Brain microvascular endothelial cell (primary cell): ENCODE measurements around the gene LRRC74A.

Experiments
- DNase-seq: peaks from one replicate; pipeline ENCODE4 v3.0.0-alpha.2; 2020
- H3K27ac ChIP-seq: fragments of 250-450 bp; sonication (Bioruptor Pico); 2 replicates; pipeline ENCODE4 v1.5.1; 2020; ENCODE audit warnings: mild to moderate bottlenecking, moderate library complexity
- H3K27me3 ChIP-seq: fragments of 250-450 bp; sonication (Bioruptor Pico); replicated peaks from 2 replicates; pipeline ENCODE4 v1.5.1; 2020; ENCODE audit warnings: mild to moderate bottlenecking
- H3K36me3 ChIP-seq: fragments of 250-450 bp; sonication (Bioruptor Pico); replicated peaks from 2 replicates; pipeline ENCODE4 v1.5.1; 2020; ENCODE audit warnings: mild to moderate bottlenecking
- H3K4me3 ChIP-seq: 2 replicates; pipeline ENCODE4 v1.5.1; 2011; ENCODE audit warnings: low read depth, mild to moderate bottlenecking, control low read depth, low read length, moderate library complexity
- CTCF ChIP-seq: IDR thresholded peaks from 2 replicates; pipeline ENCODE4 v1.5.1; 2011; ENCODE audit warnings: low read depth, mild to moderate bottlenecking, moderate library complexity, low read length, control low read depth, inconsistent platforms; ENCODE audit errors: missing control alignments
- in situ Hi-C: cut with HindIII; loops from 2 replicates; pipeline ENCODE4 v1.10.0; 2017; ENCODE audit warnings: low sequenced_read_pairs, low pct_ligation_motif_present

LRRC74A gene

GRCh38 chr14:76868454-76869170, 42.4 kb downstream of the LRRC74A start:
- Histone ChIP-seq H3K36me3 (no peaks in the 10 kb centered on the region), H3K27ac (no peak overlapping the region), H3K27me3 (no peaks in the 10 kb centered on the region), H3K4me3 (no peak overlapping the region)
- no peak for DNase-seq
- in situ Hi-C loops = no loop called here
- TF ChIP-seq CTCF = no peak

DNA sequence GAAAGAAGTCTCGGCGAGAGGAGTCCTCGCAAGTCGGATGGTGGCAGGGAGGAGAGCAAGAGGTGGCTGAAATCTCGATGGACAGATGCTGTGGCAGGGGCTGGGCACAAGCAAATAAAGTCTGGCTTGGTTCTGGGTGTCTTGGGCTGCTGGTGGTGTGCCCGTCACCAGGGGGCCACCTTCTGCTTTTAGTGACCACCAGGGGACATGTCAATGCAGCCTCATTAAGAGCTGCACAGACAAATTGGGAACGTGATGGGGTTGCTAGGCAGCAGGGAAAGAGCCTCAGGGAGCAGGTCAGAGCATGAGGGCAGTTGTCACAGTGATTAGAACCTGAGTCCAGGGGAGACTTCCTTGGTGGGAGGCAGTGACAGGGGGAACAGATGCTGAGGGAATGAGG, 44.0 kb downstream of the LRRC74A start:
- in situ Hi-C loops = no loop called here
- no peaks in the 10 kb centered on the region for H3K27me3 ChIP-seq
- no peak overlapping the region for H3K4me3 ChIP-seq
- H3K27ac ChIP-seq = no peak overlapping the region
- no peak for DNase-seq
- TF ChIP-seq CTCF = peak; percentile 65
- no peaks in the 10 kb centered on the region for H3K36me3 ChIP-seq

DNA sequence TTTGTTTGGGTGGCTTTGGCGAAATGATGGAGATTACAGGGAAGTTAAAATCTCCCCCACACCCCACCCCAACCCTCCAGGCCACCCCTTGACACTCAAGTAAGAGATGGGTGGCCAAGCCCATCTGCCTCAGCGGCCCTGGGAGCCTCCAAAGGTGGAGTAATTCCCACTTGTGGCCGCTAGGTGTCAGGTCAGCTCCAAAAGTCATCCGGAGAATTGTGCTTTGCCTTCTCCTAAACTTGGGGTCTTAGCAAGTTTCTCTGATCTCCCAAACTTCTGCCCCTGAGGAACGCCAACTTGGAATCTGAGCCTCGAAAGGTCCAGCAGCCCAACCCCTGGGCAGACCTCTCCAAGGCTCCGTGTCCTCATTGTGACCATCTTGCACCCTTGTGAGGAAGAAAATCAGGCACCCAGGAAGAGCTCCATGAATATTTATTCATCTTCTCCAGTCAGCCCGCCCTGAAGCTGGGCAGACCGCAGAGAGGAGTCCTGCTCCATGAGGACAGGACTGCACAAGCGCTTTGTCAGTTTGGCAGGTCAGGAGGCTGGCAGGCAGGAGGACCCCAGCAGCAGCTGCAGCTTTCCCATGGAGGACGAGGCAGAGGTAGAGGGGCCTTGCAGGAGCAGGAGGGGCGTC, 46.7 kb downstream of the LRRC74A start:
- no peaks in the 10 kb centered on the region for H3K27me3 ChIP-seq
- H3K4me3 ChIP-seq = no peak overlapping the region
- in situ Hi-C loops = no loop called here
- no peak overlapping the region for H3K27ac ChIP-seq
- TF ChIP-seq CTCF = peak; percentile 87
- no peaks in the 10 kb centered on the region for H3K36me3 ChIP-seq
- peak; percentile 25 for DNase-seq

DNA sequence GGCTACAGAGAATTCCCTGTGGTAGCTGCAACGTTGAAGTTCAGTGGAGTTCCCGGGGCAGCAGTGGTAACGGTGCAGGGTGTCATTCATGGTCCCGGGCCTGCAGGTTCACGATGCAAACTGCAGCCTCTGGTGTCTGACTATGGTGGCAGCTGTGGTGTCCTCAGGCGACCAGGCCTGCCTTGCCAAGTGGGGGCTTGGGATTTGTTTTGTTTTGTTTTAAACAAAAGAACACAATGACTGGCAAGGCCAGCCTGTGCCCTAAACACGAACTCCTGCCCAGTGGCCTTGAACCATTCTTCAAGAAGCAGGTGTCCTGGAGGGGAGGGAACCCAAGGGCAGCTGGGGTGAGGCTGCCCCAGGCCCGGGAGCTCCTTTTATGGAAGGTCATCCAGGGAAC, 48.5 kb downstream of the LRRC74A start:
- no peak for TF ChIP-seq CTCF
- Histone ChIP-seq H3K27ac (no peak overlapping the region), H3K27me3 (no peaks in the 10 kb centered on the region), H3K4me3 (no peak overlapping the region), H3K36me3 (no peaks in the 10 kb centered on the region)
- in situ Hi-C loops = no loop called here
- DNase-seq = no peak

DNA sequence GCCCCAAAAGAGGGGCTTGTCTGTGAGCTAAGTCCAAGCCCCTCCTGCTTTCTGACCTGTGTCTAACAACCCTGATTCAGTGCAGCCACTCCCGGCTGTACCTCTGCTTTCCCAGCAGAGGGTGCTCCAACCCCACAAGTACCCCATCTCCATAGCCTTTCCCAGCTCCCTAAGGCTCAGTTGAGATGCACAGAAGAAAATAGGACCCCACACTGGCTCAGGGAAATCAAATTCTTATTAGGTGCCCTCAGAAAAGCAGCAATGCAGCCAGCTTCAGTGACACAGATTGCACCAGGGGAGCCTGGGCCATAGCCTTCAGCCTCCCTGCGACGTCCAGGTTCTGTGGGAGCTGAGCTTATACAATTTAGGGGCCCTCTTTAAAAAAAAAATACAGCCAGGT, 49.9 kb downstream of the LRRC74A start:
- H3K4me3 ChIP-seq = no peak overlapping the region
- H3K36me3 ChIP-seq = no peaks in the 10 kb centered on the region
- H3K27ac ChIP-seq = no peak overlapping the region
- TF ChIP-seq CTCF = peak; percentile 98
- peak; percentile 56 for DNase-seq
- H3K27me3 ChIP-seq = no peaks in the 10 kb centered on the region
- in situ Hi-C loops = no loop called here
